GM19035 (cell line): ENCODE data around the gene UGT1A9.
"Not testable (repeated sequence)": the region's sequence is repeated elsewhere in the genome, so short reads cannot be mapped to it uniquely, and the experiment has no call there.

Source experiments
- ATAC-seq: cut with Tn5 transposase; IDR thresholded peaks from one replicate; pipeline ENCODE4 v1.9.1; 2021; ENCODE audit not compliant: unreplicated experiment

Gene UGT1A9

GRCh38 chr2:233680361-233681045 lies 8.8 kb downstream of the UGT1A9 start:
- ATAC-seq, result no peak

DNA sequence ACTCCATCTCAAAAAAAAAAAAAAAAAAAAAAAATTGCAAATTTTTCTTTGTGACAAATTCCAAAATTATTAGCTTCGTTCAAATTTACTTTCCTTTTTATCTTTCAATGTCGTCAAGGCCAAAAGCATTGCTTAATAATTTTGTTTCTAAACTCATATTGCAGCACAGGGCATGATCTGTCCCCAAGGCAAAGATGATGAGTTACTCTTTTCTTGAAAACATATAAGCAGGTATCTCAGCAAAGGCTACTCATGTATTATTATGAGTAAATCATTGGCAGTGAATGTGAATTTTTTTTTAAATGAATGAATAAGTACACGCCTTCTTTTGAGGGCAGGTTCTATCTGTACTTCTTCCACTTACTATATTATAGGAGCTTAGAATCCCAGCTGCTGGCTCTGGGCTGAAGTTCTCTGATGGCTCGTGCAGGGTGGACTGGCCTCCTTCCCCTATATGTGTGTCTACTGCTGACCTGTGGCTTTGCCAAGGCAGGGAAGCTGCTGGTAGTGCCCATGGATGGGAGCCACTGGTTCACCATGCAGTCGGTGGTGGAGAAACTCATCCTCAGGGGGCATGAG lies 9.9 kb downstream of the UGT1A9 start, which contains the start of gene UGT1A7:
Gene UGT1A7 (plus strand): TSS at position 381 of the 579 bp plus-strand sequence. CDS start 37 bp downstream, at position 418.
- no peak for ATAC-seq

DNA sequence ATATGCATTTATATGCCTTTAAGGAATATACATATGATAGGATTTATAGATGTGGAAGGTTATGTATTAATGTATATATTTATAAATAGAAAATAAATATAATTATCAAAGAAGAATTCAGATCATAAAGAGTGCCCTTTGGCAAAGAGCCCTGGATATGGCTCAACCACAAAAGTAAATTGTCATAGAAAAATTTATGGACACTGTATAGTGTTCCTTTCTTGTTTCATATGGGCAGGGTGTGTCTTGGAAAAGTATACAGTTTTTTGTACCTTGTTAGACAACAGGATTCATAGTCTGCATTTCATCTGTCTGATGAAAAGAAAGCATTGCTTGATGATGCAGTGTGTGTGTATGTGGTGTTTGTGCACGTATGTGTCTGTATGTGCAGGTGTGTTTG lies 12.9 kb downstream of the UGT1A9 start:
- no peak for ATAC-seq

GRCh38 chr2:233686928-233687327 lies 15.2 kb downstream of the UGT1A9 start:
- no peak for ATAC-seq

DNA sequence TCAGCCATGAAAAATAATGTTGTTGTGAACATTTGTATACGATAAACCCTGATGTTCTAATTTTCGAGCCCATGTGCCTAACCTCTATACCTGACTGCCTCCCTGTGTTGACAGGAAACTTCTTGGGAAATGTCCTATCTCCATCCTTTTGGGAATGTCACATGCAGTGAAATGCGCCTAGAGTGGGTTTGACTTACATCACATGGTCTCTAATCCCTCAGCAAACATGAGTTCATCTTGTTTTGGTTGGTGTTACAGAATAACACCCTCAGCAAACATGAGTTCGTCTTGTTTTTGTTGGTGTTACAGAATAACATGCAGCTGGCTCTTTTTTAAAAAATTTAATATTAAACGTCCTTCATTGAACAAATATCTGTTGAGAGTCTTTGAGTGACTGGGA lies 16.6 kb downstream of the UGT1A9 start:
- no peak for ATAC-seq

DNA sequence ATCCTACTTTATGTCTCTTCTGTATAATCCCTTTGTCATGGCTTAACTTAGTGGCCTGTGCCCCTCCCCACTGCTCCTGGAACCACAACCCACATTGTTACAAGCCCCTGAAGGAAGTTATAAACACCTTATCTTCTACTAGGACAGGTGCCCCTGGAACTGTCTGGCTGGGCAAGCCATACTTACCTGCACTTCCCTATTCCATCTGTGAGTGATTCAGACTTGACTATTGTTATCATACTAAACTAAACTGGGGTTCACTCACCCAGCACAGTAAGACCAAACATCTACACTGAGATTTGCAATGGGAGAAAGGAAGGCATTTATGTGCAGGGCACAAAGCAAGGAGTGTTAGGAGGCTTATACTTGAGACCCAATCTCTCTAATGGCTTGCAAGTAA lies 17.3 kb downstream of the UGT1A9 start:
- no peak for ATAC-seq

- ATAC-seq, result no peak
Observed at GRCh38 chr2:233689501-233689900, 17.8 kb downstream of the UGT1A9 start.

DNA sequence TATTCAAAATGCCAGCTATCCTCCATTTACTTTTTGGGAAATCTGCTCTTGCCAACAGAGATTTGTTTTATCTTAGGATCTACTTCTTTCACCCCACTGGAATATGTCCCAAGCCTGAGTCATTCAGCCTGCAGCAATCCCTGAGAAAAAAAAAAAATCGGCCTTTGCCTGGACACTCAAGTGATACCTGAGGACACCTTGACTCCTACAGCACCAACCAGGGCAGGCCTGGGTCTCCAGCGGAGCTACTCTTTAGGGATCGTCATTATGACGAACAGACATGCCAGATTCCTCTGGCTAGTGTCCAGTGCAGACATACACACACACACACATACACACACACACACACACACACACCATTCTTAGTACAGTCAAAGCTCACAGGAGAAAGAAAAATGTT lies 18.7 kb downstream of the UGT1A9 start:
- no peak for ATAC-seq

GRCh38 chr2:233691443-233692433 lies 20.0 kb downstream of the UGT1A9 start:
- no peak for ATAC-seq

- no peak for ATAC-seq
Observed at GRCh38 chr2:233692648-233693047, 20.9 kb downstream of the UGT1A9 start, which contains the start of gene UGT1A6. UGT1A6 (plus strand) TSS chr2:233692890; CDS start chr2:233693005, 115 bp downstream.

- no peak for ATAC-seq
Observed at GRCh38 chr2:233693963-233694362, 22.3 kb downstream of the UGT1A9 start.

DNA sequence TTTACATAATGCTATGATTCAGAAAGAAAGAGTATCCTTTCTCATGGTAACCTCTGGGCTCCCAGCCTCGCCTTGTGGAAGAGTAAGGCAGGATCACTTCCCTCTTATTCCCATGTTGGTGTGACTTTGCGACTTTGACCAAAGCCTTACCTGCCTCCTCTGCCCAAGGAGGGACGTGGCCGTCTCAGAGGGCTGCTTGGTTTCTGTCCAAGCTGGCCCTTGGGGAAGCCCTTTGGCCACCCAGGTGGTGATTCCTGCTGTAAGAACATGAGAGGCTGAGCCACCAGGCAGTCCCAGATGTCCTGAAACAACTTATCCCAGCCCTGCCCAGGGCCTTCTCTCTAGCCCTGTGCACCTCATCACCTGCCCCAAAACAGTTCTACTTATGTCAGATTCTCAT lies 27.0 kb downstream of the UGT1A9 start:
- ATAC-seq, result no peak

- no peak for ATAC-seq
Observed at GRCh38 chr2:233699424-233700027, 27.8 kb downstream of the UGT1A9 start.

DNA sequence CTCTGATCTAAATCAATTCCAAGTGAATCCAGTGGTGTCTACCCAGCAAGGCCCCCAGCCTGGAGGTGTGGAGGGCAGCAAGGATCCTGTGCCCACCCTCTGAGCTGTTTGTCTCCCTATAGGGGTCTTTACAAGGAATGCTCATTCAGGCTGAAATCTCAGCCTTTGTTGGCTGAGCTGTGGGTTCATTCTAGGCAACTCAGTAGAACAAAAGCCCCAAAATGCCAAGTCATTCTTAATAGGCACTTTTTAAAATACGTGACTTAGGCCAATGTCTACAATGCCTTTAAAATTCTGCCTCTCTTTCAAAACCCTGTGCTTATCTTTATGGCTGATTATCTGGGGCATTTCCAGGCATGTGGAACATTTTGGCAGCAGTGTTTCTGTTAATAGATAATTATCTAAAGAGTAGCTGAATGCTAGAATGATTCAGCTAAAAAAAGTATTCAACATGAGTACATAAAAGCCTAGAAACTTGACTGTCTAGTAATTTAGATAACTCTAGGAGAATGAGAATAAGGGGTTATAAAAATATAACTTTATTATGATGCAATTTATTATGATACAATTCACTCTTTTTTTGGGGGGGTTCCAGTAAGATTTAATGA lies 28.4 kb downstream of the UGT1A9 start:
- no peak for ATAC-seq

DNA sequence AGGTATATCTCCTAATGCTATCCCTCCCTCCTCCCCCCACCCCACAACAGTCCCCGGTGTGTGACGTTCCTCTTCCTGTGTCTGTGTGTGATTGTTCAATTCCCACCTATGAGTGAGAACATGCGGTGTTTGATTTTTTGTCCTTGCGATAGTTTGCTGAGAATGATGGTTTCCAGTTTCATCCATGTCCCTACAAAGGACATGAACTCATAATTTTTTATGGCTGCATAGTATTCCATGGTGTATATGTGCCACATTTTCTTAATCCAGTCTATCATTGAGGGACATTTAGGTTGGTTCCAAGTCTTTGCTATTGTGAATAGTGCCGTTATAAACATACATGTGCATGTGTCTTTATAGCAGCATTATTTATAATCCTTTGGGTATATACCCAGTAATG lies 29.1 kb downstream of the UGT1A9 start:
- ATAC-seq, result not testable (repeated sequence)

GRCh38 chr2:233702238-233702637 lies 30.5 kb downstream of the UGT1A9 start:
- ATAC-seq, result no peak

GRCh38 chr2:233705911-233706506 lies 34.3 kb downstream of the UGT1A9 start:
- no peak for ATAC-seq

- ATAC-seq, result no peak
Observed at GRCh38 chr2:233706720-233707119, 35.0 kb downstream of the UGT1A9 start.

DNA sequence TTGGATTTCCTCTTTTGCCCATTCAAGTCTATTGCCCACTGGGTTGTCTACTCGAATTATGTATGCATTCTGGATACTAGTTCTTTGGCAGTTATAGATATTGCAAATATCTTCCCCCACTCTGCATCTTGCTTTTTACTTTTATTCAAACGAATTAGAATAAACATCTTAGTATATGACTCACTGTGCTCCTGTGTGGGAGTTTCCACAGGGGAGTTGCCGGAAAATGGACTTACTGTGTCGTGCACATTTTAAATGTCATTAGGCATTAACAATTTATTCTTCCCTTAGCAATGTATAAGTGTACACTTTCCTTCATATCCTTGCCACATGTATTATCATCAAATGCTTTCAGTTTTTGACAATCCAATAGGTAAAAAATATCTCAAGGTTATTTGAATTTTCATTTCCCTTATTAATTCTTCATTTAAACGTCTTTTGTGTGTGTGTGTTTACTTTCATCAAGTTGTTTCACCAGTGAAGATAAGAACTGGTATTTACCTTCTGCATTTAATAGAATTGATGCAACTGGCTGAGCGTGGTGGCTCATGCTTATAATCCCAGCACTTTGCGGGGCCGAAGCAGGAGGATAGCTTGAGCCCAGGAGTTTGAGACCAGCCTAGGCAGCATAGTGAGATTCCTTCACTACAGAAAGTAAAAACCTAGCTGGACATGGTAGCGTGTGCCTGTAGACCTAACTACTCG lies 36.4 kb downstream of the UGT1A9 start:
- ATAC-seq, result no peak

DNA sequence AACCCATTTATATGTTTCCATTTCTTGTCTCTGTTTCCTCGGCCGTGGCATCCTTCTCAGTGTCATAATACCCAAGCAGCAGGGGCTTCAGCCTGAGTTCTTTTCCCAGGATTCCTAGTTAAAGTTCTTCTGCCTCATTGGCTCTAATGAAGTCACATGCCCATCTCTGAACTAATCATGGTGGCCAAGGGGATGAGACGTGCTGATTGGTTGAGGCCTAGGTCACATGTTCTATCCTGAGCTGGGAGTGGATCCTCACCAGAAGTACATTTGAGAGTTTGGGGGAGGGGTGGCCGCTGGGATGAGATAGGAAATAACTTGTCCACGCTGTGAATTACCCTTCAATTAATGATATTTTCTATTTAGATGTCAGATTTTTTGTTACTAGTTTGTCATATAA lies 37.2 kb downstream of the UGT1A9 start:
- ATAC-seq, result no peak
